Measurements from ENCODE around the gene KLHDC1. TPM values are rescaled to one million over a fixed set of nuclear protein-coding genes. Genes with fewer than 3 reads are reported as not detected.
"Not testable (repeated sequence)": the region's sequence is repeated elsewhere in the genome, so short reads cannot be mapped to it uniquely, and the experiment has no call there.

KLHDC1 gene
- total and polyA plus RNA-seq, 5 donors from 2014 or later, result 1.2 to 3.9 (median 2.0) TPM

- H3K4me1 Mint-ChIP-seq, result peaks cover 14 to 56% (median 41%) of the 10 kb centered on the region in 4 donors
These were observed 78.8 kb downstream of the KLHDC1 start for GRCh38 chr14:49771691-49772090.

GRCh38 chr14:49774106-49774505 lies 81.2 kb downstream of the KLHDC1 start:
- Mint-ChIP-seq H3K27ac (peak overlapping the region in 1 of 3 donors; percentile 8), H3K36me3 (peaks cover 33% of the 10 kb centered on the region), H3K4me3 (peak overlapping the region in 1 of 4 donors; percentile 28), H3K4me1 (peaks cover 14 to 45% (median 32%) of the 10 kb centered on the region in 4 donors), H3K9me3 (no peaks in the 10 kb centered on the region), H3K27me3 (no peaks in the 10 kb centered on the region)
- Histone ChIP-seq H3K4me3 (ENCODE audit: low read depth, low read length) (no peak overlapping the region), H3K9me3 (ENCODE audit: control insufficient read depth in 2 of 2, low read length in 2 of 2) (no peaks in the 10 kb centered on the region), H3K36me3 (ENCODE audit: control insufficient read depth, insufficient read depth, low read length) (peaks cover 40% of the 10 kb centered on the region), H3K27ac (ENCODE audit: insufficient read depth, low read length, poor library complexity, severe bottlenecking) (peak overlapping the region; percentile 33), H3K4me1 (ENCODE audit: control insufficient read depth, insufficient read depth, low read length, poor library complexity, severe bottlenecking) (peaks cover 19% of the 10 kb centered on the region), H3K27me3 (ENCODE audit: control insufficient read depth, insufficient read depth, low read length) (no peaks in the 10 kb centered on the region)
- DNase-seq (no peak), ATAC-seq (ENCODE audit: low read depth in 2 of 2) (no peak)

More at GRCh38 chr14:49771691-49772090, 78.8 kb downstream of the KLHDC1 start:
- ATAC-seq (ENCODE audit: low read depth in 2 of 2); H3K27me3 Mint-ChIP-seq; H3K27me3 ChIP-seq (ENCODE audit: control insufficient read depth, insufficient read depth, low read length); H3K9me3 ChIP-seq (ENCODE audit: control insufficient read depth in 2 of 2, low read length in 2 of 2); H3K4me3 ChIP-seq (ENCODE audit: low read depth, low read length); H3K9me3 Mint-ChIP-seq; DNase-seq: not testable (repeated sequence)
- Histone ChIP-seq H3K27ac (ENCODE audit: insufficient read depth, low read length, poor library complexity, severe bottlenecking) (peak overlapping the region; percentile 14), H3K4me1 (ENCODE audit: control insufficient read depth, insufficient read depth, low read length, poor library complexity, severe bottlenecking) (peaks cover 32% of the 10 kb centered on the region), H3K36me3 (ENCODE audit: control insufficient read depth, insufficient read depth, low read length) (peaks cover 23% of the 10 kb centered on the region)
- H3K27ac Mint-ChIP-seq, result peak overlapping the region in 1 of 3 donors; percentile 52
- peaks cover 20% of the 10 kb centered on the region for H3K36me3 Mint-ChIP-seq
- H3K4me3 Mint-ChIP-seq, result peak overlapping the region in 2 of 4 donors; percentile 45 to 97

GRCh38 chr14:49778421-49778820 lies 85.5 kb downstream of the KLHDC1 start:
- no peak overlapping the region for H3K27ac Mint-ChIP-seq
- ATAC-seq (ENCODE audit: low read depth in 2 of 2) (no peak), DNase-seq (no peak)
- H3K4me3 Mint-ChIP-seq, result no peak overlapping the region
- H3K36me3 Mint-ChIP-seq, result peaks cover 42% of the 10 kb centered on the region
- peaks cover 4% of the 10 kb centered on the region for H3K4me1 ChIP-seq (ENCODE audit: control insufficient read depth, insufficient read depth, low read length, poor library complexity, severe bottlenecking)
- no peaks in the 10 kb centered on the region for H3K27me3 Mint-ChIP-seq
- no peaks in the 10 kb centered on the region for H3K27me3 ChIP-seq (ENCODE audit: control insufficient read depth, insufficient read depth, low read length)
- no peak overlapping the region for H3K4me3 ChIP-seq (ENCODE audit: low read depth, low read length)
- H3K27ac ChIP-seq (ENCODE audit: insufficient read depth, low read length, poor library complexity, severe bottlenecking), result no peak overlapping the region
- no peaks in the 10 kb centered on the region for H3K9me3 ChIP-seq (ENCODE audit: control insufficient read depth in 2 of 2, low read length in 2 of 2)
- peaks cover 80% of the 10 kb centered on the region for H3K36me3 ChIP-seq (ENCODE audit: control insufficient read depth, insufficient read depth, low read length)
- no peaks in the 10 kb centered on the region for H3K9me3 Mint-ChIP-seq
- H3K4me1 Mint-ChIP-seq, result peaks cover 14 to 17% (median 15%) of the 10 kb centered on the region in 4 donors

GRCh38 chr14:49781040-49781439 lies 88.1 kb downstream of the KLHDC1 start:
- not testable (repeated sequence) for H3K27me3 Mint-ChIP-seq; ATAC-seq (ENCODE audit: low read depth in 2 of 2); H3K4me1 ChIP-seq (ENCODE audit: control insufficient read depth, insufficient read depth, low read length, poor library complexity, severe bottlenecking); DNase-seq; H3K27ac ChIP-seq (ENCODE audit: insufficient read depth, low read length, poor library complexity, severe bottlenecking); H3K9me3 Mint-ChIP-seq; H3K4me3 Mint-ChIP-seq; H3K4me3 ChIP-seq (ENCODE audit: low read depth, low read length); H3K4me1 Mint-ChIP-seq; H3K9me3 ChIP-seq (ENCODE audit: control insufficient read depth in 2 of 2, low read length in 2 of 2); H3K27me3 ChIP-seq (ENCODE audit: control insufficient read depth, insufficient read depth, low read length); H3K27ac Mint-ChIP-seq
- peaks cover 38% of the 10 kb centered on the region for H3K36me3 Mint-ChIP-seq
- peaks cover 85% of the 10 kb centered on the region for H3K36me3 ChIP-seq (ENCODE audit: control insufficient read depth, insufficient read depth, low read length)

- Mint-ChIP-seq H3K9me3 (no peaks in the 10 kb centered on the region), H3K4me3 (no peak overlapping the region), H3K27ac (no peak overlapping the region), H3K36me3 (peaks cover 34% of the 10 kb centered on the region), H3K4me1 (peaks cover 0 to 13% (median 5%) of the 10 kb centered on the region in 4 donors), H3K27me3 (no peaks in the 10 kb centered on the region)
- H3K27ac ChIP-seq (ENCODE audit: insufficient read depth, low read length, poor library complexity, severe bottlenecking), result no peak overlapping the region
- no peak overlapping the region for H3K4me3 ChIP-seq (ENCODE audit: low read depth, low read length)
- no peaks in the 10 kb centered on the region for H3K27me3 ChIP-seq (ENCODE audit: control insufficient read depth, insufficient read depth, low read length)
- H3K9me3 ChIP-seq (ENCODE audit: control insufficient read depth in 2 of 2, low read length in 2 of 2), result no peaks in the 10 kb centered on the region
- H3K4me1 ChIP-seq (ENCODE audit: control insufficient read depth, insufficient read depth, low read length, poor library complexity, severe bottlenecking), result no peaks in the 10 kb centered on the region
- DNase-seq (no peak), ATAC-seq (ENCODE audit: low read depth in 2 of 2) (no peak)
- peaks cover 93% of the 10 kb centered on the region for H3K36me3 ChIP-seq (ENCODE audit: control insufficient read depth, insufficient read depth, low read length)
These were observed 90.6 kb downstream of the KLHDC1 start for GRCh38 chr14:49783394-49784014.

- Mint-ChIP-seq H3K4me3 (no peak overlapping the region), H3K36me3 (peaks cover 30% of the 10 kb centered on the region), H3K27ac (no peak overlapping the region), H3K27me3 (no peaks in the 10 kb centered on the region), H3K9me3 (no peaks in the 10 kb centered on the region), H3K4me1 (peaks cover 4 to 10% (median 6%) of the 10 kb centered on the region in 4 donors)
- Histone ChIP-seq H3K27ac (ENCODE audit: insufficient read depth, low read length, poor library complexity, severe bottlenecking) (no peak overlapping the region), H3K4me1 (ENCODE audit: control insufficient read depth, insufficient read depth, low read length, poor library complexity, severe bottlenecking) (no peaks in the 10 kb centered on the region), H3K36me3 (ENCODE audit: control insufficient read depth, insufficient read depth, low read length) (peaks cover 89% of the 10 kb centered on the region), H3K9me3 (ENCODE audit: control insufficient read depth in 2 of 2, low read length in 2 of 2) (no peaks in the 10 kb centered on the region), H3K4me3 (ENCODE audit: low read depth, low read length) (no peak overlapping the region), H3K27me3 (ENCODE audit: control insufficient read depth, insufficient read depth, low read length) (no peaks in the 10 kb centered on the region)
- DNase-seq (no peak), ATAC-seq (ENCODE audit: low read depth in 2 of 2) (no peak)
These were observed 93.4 kb downstream of the KLHDC1 start for GRCh38 chr14:49786315-49786714.

GRCh38 chr14:49792618-49793017 lies 99.7 kb downstream of the KLHDC1 start:
- H3K27ac Mint-ChIP-seq, result peak overlapping the region in 2 of 3 donors; percentile 25
- no peaks in the 10 kb centered on the region for H3K4me1 ChIP-seq (ENCODE audit: control insufficient read depth, insufficient read depth, low read length, poor library complexity, severe bottlenecking)
- no peak for DNase-seq
- no peak overlapping the region for H3K4me3 Mint-ChIP-seq
- ATAC-seq (ENCODE audit: low read depth in 2 of 2), result no peak
- H3K4me1 Mint-ChIP-seq, result peaks cover 0 to 11% (median 4%) of the 10 kb centered on the region in 4 donors
- no peak overlapping the region for H3K4me3 ChIP-seq (ENCODE audit: low read depth, low read length)
- H3K27me3 ChIP-seq (ENCODE audit: control insufficient read depth, insufficient read depth, low read length), result no peaks in the 10 kb centered on the region
- no peak overlapping the region for H3K27ac ChIP-seq (ENCODE audit: insufficient read depth, low read length, poor library complexity, severe bottlenecking)
- peaks cover 22% of the 10 kb centered on the region for H3K36me3 Mint-ChIP-seq
- peaks cover 81% of the 10 kb centered on the region for H3K36me3 ChIP-seq (ENCODE audit: control insufficient read depth, insufficient read depth, low read length)
- no peaks in the 10 kb centered on the region for H3K9me3 Mint-ChIP-seq
- no peaks in the 10 kb centered on the region for H3K27me3 Mint-ChIP-seq
- no peaks in the 10 kb centered on the region for H3K9me3 ChIP-seq (ENCODE audit: control insufficient read depth in 2 of 2, low read length in 2 of 2)

- DNase-seq (no peak), ATAC-seq (ENCODE audit: low read depth in 2 of 2) (no peak)
- H3K9me3 Mint-ChIP-seq, result no peaks in the 10 kb centered on the region
- peaks cover 0 to 7% (median 2%) of the 10 kb centered on the region in 4 donors for H3K4me1 Mint-ChIP-seq
- peak overlapping the region in 1 of 3 donors; percentile 65 for H3K27ac Mint-ChIP-seq
- Histone ChIP-seq H3K36me3 (ENCODE audit: control insufficient read depth, insufficient read depth, low read length) (peaks cover 84% of the 10 kb centered on the region), H3K9me3 (ENCODE audit: control insufficient read depth in 2 of 2, low read length in 2 of 2) (no peaks in the 10 kb centered on the region), H3K4me1 (ENCODE audit: control insufficient read depth, insufficient read depth, low read length, poor library complexity, severe bottlenecking) (no peaks in the 10 kb centered on the region), H3K27me3 (ENCODE audit: control insufficient read depth, insufficient read depth, low read length) (no peaks in the 10 kb centered on the region), H3K27ac (ENCODE audit: insufficient read depth, low read length, poor library complexity, severe bottlenecking) (no peak overlapping the region), H3K4me3 (ENCODE audit: low read depth, low read length) (no peak overlapping the region)
- H3K4me3 Mint-ChIP-seq, result no peak overlapping the region
- peaks cover 33% of the 10 kb centered on the region for H3K36me3 Mint-ChIP-seq
- no peaks in the 10 kb centered on the region for H3K27me3 Mint-ChIP-seq
These were observed 103.1 kb downstream of the KLHDC1 start for GRCh38 chr14:49796025-49796424.

All from CD4-positive, CD25-positive, alpha-beta regulatory T cell (primary cell).